ENCODE measurements around the gene ENG. TPM values are rescaled to one million over a fixed set of nuclear protein-coding genes. Genes with fewer than 3 reads are reported as not detected.
A peak's percentile ranks its signal among the peaks of the same experiment; 100 is the strongest.

ENG gene
- total RNA-seq: 100 to 1,000 TPM in 1 of 2 donors, 10 to 100 TPM in 1; 24.3 to 336 TPM

GRCh38 chr9:127854184-127854806 is at the start of gene ENG:
TSS of gene ENG (minus strand) at chr9:127854658. CDS start at chr9:127854355, 303 bp downstream.
- Histone ChIP-seq H3K27ac (peak within 1 kb of the TSS; percentile 60 to 69), H3K36me3 (no peaks in the 10 kb centered on the region), H3K9me3 (no peaks in the 10 kb centered on the region), H3K4me1 (replicated peaks) (no peaks in the 10 kb centered on the region), H3K4me3 (peak within 1 kb of the TSS; percentile 39 to 40), H3K27me3 (replicated peaks; ENCODE audit: insufficient read depth) (no peaks in the 10 kb centered on the region)
- 28% methylated on average over 30 of the region's 37 CpGs for WGBS
- TF ChIP-seq POLR2AphosphoS5 (IDR thresholded peaks at IDR 0.05): no peak
- no peak for TF ChIP-seq CTCF (IDR thresholded peaks at IDR 0.05)
- no peak for TF ChIP-seq POLR2A (IDR thresholded peaks at IDR 0.05)
- intact Hi-C loops (cut with DNase I): no loop called here
- DNase-seq (ENCODE audit: low spot score): peak; percentile 31

- intact Hi-C loops (cut with DNase I): no loop called here
- no peak overlapping the region for H3K4me3 ChIP-seq
- H3K27me3 ChIP-seq (replicated peaks; ENCODE audit: insufficient read depth): no peaks in the 10 kb centered on the region
- peaks cover 11% of the 10 kb centered on the region for H3K4me1 ChIP-seq (replicated peaks)
- WGBS: 56% methylated on average over 17 of the region's 17 CpGs
- no peaks in the 10 kb centered on the region for H3K36me3 ChIP-seq
- H3K9me3 ChIP-seq: no peaks in the 10 kb centered on the region
- H3K27ac ChIP-seq: peak overlapping the region; percentile 75 to 77
- DNase-seq (ENCODE audit: low spot score): no peak
- TF ChIP-seq CTCF (IDR thresholded peaks at IDR 0.05): no peak
- no peak for TF ChIP-seq POLR2A (IDR thresholded peaks at IDR 0.05)
- TF ChIP-seq POLR2AphosphoS5 (IDR thresholded peaks at IDR 0.05): peak; percentile 22
These were observed 49.4 kb upstream of the ENG start for GRCh38 chr9:127903557-127904475.

- no peaks in the 10 kb centered on the region for H3K27me3 ChIP-seq (replicated peaks; ENCODE audit: insufficient read depth)
- DNase-seq (ENCODE audit: low spot score): no peak
- H3K4me1 ChIP-seq (replicated peaks): peaks cover 7% of the 10 kb centered on the region
- H3K4me3 ChIP-seq: peak within 1 kb of the TSS; percentile 75 to 88
- WGBS: 1% methylated on average over 27 of the region's 89 CpGs
- H3K9me3 ChIP-seq: no peaks in the 10 kb centered on the region
- TF ChIP-seq POLR2A (IDR thresholded peaks at IDR 0.05) (peak; percentile 32), CTCF (IDR thresholded peaks at IDR 0.05) (no peak), POLR2AphosphoS5 (IDR thresholded peaks at IDR 0.05) (peak; percentile 3)
- peak within 1 kb of the TSS; percentile 80 to 82 for H3K27ac ChIP-seq
- peaks cover 5 to 6% of the 10 kb centered on the region in 2 donors for H3K36me3 ChIP-seq
- intact Hi-C loops (cut with DNase I): no loop called here
These were observed 44.9 kb upstream of the ENG start, which contains the start of gene ST6GALNAC6 for GRCh38 chr9:127899128-127899943. TSS of gene ST6GALNAC6 (minus strand) at chr9:127899603. CDS start at chr9:127897981, 1,622 bp downstream.

- Histone ChIP-seq H3K27ac (peak overlapping the region; percentile 80 to 82), H3K4me3 (peak overlapping the region; percentile 75 to 88), H3K36me3 (peaks cover 5 to 13% of the 10 kb centered on the region in 2 donors), H3K9me3 (no peaks in the 10 kb centered on the region), H3K4me1 (replicated peaks) (peaks cover 4% of the 10 kb centered on the region), H3K27me3 (replicated peaks; ENCODE audit: insufficient read depth) (no peaks in the 10 kb centered on the region)
- TF ChIP-seq CTCF (IDR thresholded peaks at IDR 0.05) (no peak), POLR2A (IDR thresholded peaks at IDR 0.05) (no peak), POLR2AphosphoS5 (IDR thresholded peaks at IDR 0.05) (no peak)
- 19% methylated on average over 32 of the region's 32 CpGs for WGBS
- DNase-seq (ENCODE audit: low spot score): no peak
- intact Hi-C loops (cut with DNase I): no loop called here
These were observed 44.1 kb upstream of the ENG start for GRCh38 chr9:127898433-127899127.
